Activated effector memory CD4-positive, alpha-beta T cell treated with anti-CD3 and anti-CD28 coated beads, Interleukin-2, amount 50 U/mL, for 16 hours (primary cell): ENCODE data around the gene ZFR.
"Not testable (repeated sequence)": the region's sequence is repeated elsewhere in the genome, so short reads cannot be mapped to it uniquely, and the experiment has no call there.

Experiments
- DNase-seq: peaks from one replicate; pipeline ENCODE4 v3.0.0-alpha.2; 2020

ZFR gene

GRCh38 chr5:32450952-32451351 lies 6.4 kb upstream of the ZFR start:
- no peak for DNase-seq

GRCh38 chr5:32449262-32449661 lies 4.7 kb upstream of the ZFR start:
- DNase-seq: no peak

GRCh38 chr5:32446630-32447029 lies 2.1 kb upstream of the ZFR start:
- no peak for DNase-seq

GRCh38 chr5:32445831-32446614 lies 1.5 kb upstream of the ZFR start:
- DNase-seq: no peak

- DNase-seq: no peak
Observed at GRCh38 chr5:32445287-32445758, 783 bp upstream of the ZFR start.

GRCh38 chr5:32443541-32444430 lies 754 bp downstream of the ZFR start:
- peak; percentile 84 for DNase-seq

- DNase-seq: peak; percentile 69
Observed at GRCh38 chr5:32443145-32443540, 1.4 kb downstream of the ZFR start.

- DNase-seq: no peak
Observed at GRCh38 chr5:32439086-32439642, 5.4 kb downstream of the ZFR start.

- DNase-seq: no peak
Observed at GRCh38 chr5:32436553-32437242, 7.8 kb downstream of the ZFR start.

- no peak for DNase-seq
Observed at GRCh38 chr5:32435383-32435782, 9.2 kb downstream of the ZFR start.

- DNase-seq: no peak
Observed at GRCh38 chr5:32434221-32434620, 10.3 kb downstream of the ZFR start.

- DNase-seq: no peak
Observed at GRCh38 chr5:32432633-32433032, 11.9 kb downstream of the ZFR start.

- DNase-seq: not testable (repeated sequence)
Observed at GRCh38 chr5:32430825-32431224, 13.7 kb downstream of the ZFR start.

GRCh38 chr5:32428426-32428825 lies 16.1 kb downstream of the ZFR start:
- no peak for DNase-seq

- no peak for DNase-seq
Observed at GRCh38 chr5:32426440-32427151, 17.9 kb downstream of the ZFR start.

- DNase-seq: no peak
Observed at GRCh38 chr5:32422697-32423096, 21.8 kb downstream of the ZFR start.

- DNase-seq: no peak
Observed at GRCh38 chr5:32421075-32421474, 23.5 kb downstream of the ZFR start.

- DNase-seq: no peak
Observed at GRCh38 chr5:32420506-32420905, 24.0 kb downstream of the ZFR start.

GRCh38 chr5:32419791-32420190 lies 24.7 kb downstream of the ZFR start:
- no peak for DNase-seq

- no peak for DNase-seq
Observed at GRCh38 chr5:32413466-32414263, 30.9 kb downstream of the ZFR start.

- DNase-seq: no peak
Observed at GRCh38 chr5:32410630-32411029, 33.9 kb downstream of the ZFR start.
